HG03575 (cell line): Measurements from ENCODE around the gene NCF4.

Experiments used
- ATAC-seq: cut with Tn5 transposase; IDR thresholded peaks from one replicate; pipeline ENCODE4 v1.9.1; 2021; ENCODE audit not compliant: unreplicated experiment, insufficient number of reproducible peaks, low FRiP score; ENCODE audit errors: extremely low read depth

The NCF4 gene

GRCh38 chr22:36884349-36885158, 23.7 kb downstream of the NCF4 start:
- no peak for ATAC-seq

DNA sequence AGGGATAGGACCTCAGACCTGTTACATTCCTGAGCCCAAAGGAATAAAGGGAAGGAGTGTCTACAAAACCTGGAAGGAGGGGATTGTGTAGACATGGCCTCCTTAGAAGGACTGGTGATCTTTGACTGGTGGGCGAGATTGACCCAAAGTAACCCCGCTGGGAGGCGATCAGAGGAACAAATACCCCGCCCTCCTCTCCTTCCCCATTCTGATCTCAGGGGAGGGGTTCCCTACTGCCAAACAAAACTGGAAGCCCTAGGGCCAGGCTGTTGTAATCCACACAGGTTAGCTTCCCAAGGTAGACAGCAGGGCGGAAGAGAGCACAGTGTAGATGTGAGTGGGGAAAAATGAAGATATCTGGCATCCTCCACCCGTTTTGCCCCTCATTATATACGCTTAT, 24.7 kb downstream of the NCF4 start:
- ATAC-seq, result no peak

- no peak for ATAC-seq
Measured at GRCh38 chr22:36886016-36886415, 25.2 kb downstream of the NCF4 start.

- no peak for ATAC-seq
Measured at GRCh38 chr22:36887162-36887561, 26.4 kb downstream of the NCF4 start.

- ATAC-seq, result no peak
Measured at GRCh38 chr22:36891646-36892045, 30.8 kb downstream of the NCF4 start.

- no peak for ATAC-seq
Measured at GRCh38 chr22:36892292-36892691, 31.5 kb downstream of the NCF4 start.

DNA sequence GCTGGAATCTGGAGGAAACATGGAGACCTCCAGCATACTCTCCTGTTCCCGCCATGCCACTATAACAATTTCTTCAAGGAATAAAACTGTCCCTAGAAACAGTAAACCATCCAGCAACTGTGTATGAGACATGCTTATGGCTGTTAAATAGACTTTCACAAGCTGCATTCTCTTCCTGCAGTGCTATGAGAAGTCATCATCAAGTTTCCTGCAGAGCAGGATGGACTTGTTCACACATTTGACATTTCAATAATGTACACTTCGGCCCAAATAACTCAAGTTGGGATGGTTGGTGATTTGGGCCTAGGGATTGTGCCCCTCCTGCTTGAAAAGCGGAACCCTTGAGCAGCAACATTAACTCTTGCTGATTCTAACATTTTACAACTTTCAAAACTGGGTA, 32.5 kb downstream of the NCF4 start:
- ATAC-seq, result no peak

- no peak for ATAC-seq
Measured at GRCh38 chr22:36894266-36894665, 33.5 kb downstream of the NCF4 start.

DNA sequence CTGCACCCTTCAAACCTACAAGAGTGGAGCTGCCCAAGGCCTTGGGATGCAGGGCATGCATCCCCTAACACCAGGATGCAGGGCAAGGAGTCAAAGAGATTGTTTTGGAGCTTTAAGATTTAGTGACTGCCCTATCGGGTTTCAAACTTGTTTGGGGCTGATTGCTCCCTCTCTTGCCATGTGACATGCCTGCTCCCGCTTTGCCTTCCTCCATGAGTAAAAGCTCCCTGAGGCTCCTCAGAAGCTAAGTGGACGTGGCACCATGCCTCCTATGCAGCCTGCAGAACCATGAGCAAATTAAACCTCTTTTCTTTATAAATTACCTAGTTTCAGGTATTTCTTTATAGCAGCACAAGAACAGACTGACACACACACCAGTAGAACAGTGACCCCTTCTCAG, 36.8 kb downstream of the NCF4 start:
- no peak for ATAC-seq

DNA sequence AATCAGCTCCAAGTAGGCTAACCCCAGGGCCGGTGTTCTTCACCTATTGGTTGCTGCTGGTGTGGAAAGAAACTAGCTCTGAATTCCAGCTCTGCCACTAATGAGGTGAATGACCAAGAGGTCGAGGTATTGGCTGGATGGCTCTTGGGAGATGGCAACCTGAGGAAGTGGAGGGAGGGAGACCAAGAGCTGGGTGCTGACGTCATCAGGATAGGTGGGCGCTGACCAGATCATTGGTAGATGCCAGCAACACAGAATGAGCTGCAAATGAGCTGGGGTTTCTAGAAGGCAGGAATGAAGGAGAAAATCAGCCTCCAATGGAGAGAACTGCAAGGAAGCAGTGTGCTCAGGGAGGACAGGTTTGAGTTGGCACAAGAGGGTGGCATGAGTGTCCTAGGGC, 37.9 kb downstream of the NCF4 start:
- no peak for ATAC-seq

DNA sequence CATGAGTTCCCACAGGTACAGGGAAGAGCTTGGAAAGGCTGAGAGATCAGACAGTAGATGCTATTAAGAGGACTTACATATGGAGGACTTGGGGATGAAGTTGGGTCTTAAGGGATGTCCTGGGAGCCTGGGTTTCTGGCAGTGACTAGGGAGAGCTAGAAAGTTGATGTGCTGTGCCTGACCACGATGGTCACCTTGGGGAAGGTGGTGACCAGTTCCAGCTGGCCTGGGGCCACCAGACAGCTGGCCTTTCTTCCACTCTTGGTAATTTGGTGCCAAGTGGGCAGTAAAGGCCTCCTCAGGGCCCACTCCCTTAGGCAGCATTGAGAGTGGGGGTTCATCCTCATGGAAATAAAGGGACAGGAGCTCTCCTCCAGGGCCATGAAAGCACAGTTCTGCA, 38.7 kb downstream of the NCF4 start:
- no peak for ATAC-seq

GRCh38 chr22:36900225-36900624, 39.4 kb downstream of the NCF4 start:
- no peak for ATAC-seq

DNA sequence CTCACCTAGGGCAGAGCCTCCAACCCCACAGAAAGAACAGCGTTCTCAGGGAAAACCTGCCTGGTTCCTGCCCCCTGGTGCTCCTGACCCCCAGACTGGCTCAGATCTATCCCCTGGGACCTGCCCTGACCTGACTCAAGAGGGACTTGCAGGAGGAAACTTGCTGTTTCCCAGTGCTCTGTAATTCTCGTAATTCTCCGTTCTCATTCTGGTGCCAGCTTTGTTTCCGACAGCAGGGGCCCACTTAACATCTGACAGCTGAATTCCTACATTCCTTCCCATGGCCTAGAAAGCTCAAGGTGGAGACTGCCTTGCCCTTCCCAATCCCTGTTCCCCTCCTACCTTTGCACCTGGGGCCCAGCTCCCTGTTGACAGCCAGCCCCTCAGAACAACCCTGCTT, 40.1 kb downstream of the NCF4 start:
- no peak for ATAC-seq

- no peak for ATAC-seq
Measured at GRCh38 chr22:36901411-36902142, 40.8 kb downstream of the NCF4 start.

- no peak for ATAC-seq
Measured at GRCh38 chr22:36902143-36902926, 41.5 kb downstream of the NCF4 start.

DNA sequence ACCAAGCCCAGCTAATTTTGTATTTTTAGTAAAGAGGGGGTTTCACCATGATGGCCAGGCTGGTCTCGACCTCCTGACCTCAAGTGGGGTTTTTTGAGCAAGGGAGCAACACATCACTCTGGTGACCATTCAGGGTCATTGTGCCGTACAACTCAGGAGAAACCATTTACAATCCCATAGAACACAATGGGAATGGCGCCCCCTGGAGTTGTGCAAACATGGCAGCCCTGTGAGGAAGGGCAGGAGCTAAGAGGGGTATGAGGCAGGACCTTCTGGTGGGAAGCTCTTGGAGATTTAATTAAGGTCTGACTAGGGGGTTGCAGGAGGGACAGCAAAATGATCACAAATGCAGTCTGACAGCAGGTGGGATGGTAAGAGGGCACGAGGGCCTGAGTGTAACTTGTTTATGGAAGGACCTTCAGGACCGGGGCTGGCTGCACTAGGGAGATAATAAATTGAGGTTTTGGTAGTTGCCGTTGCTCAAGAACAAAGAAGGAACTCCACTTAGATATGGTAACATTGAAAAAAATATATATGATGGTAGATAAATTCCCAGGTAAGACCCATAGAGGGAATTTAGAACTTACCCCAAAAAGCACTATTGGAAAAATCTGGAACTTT, 43.6 kb downstream of the NCF4 start:
- no peak for ATAC-seq

DNA sequence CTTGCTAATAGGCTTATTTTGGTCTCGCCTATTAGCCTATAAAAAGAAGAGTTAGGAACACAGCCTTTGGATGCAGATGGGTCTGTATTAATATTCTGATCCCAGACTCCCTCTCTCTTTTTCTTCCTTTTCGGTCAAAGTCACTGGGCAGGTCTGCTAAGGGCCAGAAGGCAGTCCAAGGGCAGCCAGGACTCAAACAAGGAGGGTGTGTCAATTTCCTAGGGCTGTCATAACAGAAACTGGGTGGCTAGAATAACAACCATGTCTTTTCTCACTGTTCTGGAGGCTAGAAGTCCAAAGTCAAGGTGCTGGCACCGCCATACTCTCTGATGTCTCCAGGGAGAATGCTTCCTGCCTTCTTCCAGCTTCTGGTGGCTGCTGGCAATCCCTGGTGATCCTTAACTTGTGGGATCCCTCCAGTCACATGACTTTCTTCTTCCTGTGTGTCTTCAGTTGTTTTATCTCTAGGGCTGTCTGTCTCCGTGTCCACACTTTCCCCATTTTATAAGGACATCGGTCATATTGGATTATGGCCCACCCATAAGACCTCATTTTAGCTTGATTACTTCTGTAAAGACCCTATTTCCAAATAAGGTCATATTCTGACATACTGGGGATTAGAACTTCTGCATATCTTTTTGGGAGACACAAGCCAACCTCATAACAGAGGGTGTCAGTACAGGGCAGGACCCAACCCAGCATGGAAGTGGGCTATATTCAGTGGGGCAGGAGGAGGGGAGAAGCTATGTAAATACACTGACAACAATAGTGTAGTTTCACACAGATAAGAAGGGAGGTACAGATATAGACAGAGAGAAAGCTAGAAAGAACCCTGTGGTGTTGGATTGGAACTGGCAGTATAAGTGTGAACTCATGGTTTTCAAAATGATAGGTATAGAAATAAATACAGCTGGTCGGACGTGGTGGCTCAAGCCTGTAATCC, 46.7 kb downstream of the NCF4 start:
- no peak for ATAC-seq

DNA sequence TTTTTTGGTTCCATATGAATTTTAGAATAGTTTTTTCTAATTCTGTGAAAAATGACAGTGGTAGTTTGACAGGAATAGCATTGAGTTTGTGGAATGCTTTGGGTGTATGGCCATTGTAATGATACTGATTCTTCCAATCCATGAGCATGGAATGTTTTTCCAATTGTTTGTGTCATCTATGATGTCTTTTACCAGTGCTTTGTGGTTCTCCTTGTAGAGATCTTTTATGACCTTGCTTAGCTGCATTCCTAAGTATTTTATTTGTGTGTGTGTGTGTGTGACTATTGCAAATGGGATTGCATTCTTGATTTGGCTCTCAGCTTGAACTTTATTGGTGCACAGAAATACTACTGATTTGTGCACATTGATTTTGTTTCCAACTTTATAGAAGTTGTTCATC, 49.7 kb downstream of the NCF4 start:
- no peak for ATAC-seq
